Pancreas (tissue), 10 donors: ENCODE measurements around the gene FLRT1. TPM values are rescaled to one million over a fixed set of nuclear protein-coding genes. Genes with fewer than 3 reads are reported as not detected.
A peak's percentile ranks its signal among the peaks of the same experiment; 100 is the strongest.

Source experiments
- ATAC-seq, 4 donors: fragments of 200-7000 bp; cut with Tn5 transposase; one replicate each; pipeline versions ENCODE4 v1.8.0 to v1.9.1; 2020; ENCODE audit warnings: mild to moderate bottlenecking in 4 of 4, moderate library complexity in 4 of 4
- DNase-seq, 6 donors: peaks; one replicate each; pipeline ENCODE4 v3.0.0-alpha.2; 2020
- FAIRE-seq: peaks from 2 replicates; lab custom pipeline; 2012; peaks lifted over from hg19 to GRCh38; lab: Jason Lieb, UNC
- H3K27ac ChIP-seq, 4 donors: fragments of 200-600 bp; sonication (generic); 1 replicate in 3 of 4; 2 replicates in 1 of 4; pipeline versions ENCODE4 v1.5.0 to v1.8.0; 2020
- H3K27me3 ChIP-seq, 4 donors: fragments of 200-600 bp; one replicate each; pipeline ENCODE4 v1.8.0; 2021
- H3K36me3 ChIP-seq, 3 donors: fragments of 200-600 bp; sonication (generic) in 1 of 3; one replicate each; pipeline versions ENCODE4 v1.5.0 to v1.8.0; 2020 to 2021
- H3K4me1 ChIP-seq, 3 donors: fragments of 200-600 bp; one replicate each; pipeline ENCODE4 v1.8.0; 2021
- H3K4me3 ChIP-seq, 4 donors: fragments of 200-600 bp; sonication (generic) in 2 of 4; one replicate each; pipeline versions ENCODE4 v1.5.0 to v1.8.0; 2020 to 2021
- H3K9me3 ChIP-seq, 4 donors: fragments of 200-600 bp; one replicate each; pipeline ENCODE4 v1.8.0; 2021
- CTCF ChIP-seq, 4 donors: fragments of 200-600 bp; sonication (generic) in 3 of 4; IDR thresholded peaks; one replicate each; pipeline versions ENCODE4 v1.5.0 to v1.8.0; 2021; ENCODE audit warnings: antibody characterized with exemption in 4 of 4
- WGBS, 2 donors: extraction: QIAGEN DNeasy Blood & Tissue Kit; methylation state at CpG; one replicate each; pipeline ENCODE4 v1.1.7; 2013; 5-methylcytosine and 5-hydroxymethylcytosine counted together
- intact Hi-C, 3 donors: fragments of 100-400 bp; cut with DNase I; formaldehyde crosslinking; loops; one replicate each; pipeline versions ENCODE4 v1.11.1 to v1.14.2; 2022
- polyA plus RNA-seq, 2 donors: library from polyadenylated mRNA; stranded (reverse); fragments of 200-250 nt; gene quantifications; one replicate each; pipeline ENCODE4 v1.2.3, GENCODE V29; 2013
- total RNA-seq, 6 donors: library from RNA; stranded (reverse); fragmentation: NEBNext Ultra II Directional in 4 of 6; extraction: Animal tissue kit (Norgen Biotek cat#: 25700) in 4 of 6; gene quantifications; one replicate each; pipeline versions ENCODE4 v1.2.1 to v1.2.4, GENCODE V29; 2021 to 2023
- donor health status: healthy with polysubstance abuse.
- donor health status: DM: no; HTN: no; CAD: no; lungs with moderate emphysema.
- donor health status: DM: no; HTN: no; CAD: no.
- donor health status: control.
- donor health status: control.
- donor health status: Bipolar disorder and iron deficiency.
- donor health status: DM: yes; HTN: yes; CAD: no.
- donor health status: DM: no; HTN: no; CAD: no.
- donor health status: DM: no; HTN: no; CAD: no.
- donor health status: DM: yes; HTN: yes; CAD: no.

FLRT1 gene
- total and polyA plus RNA-seq, 8 donors, result 0.04 to 0.87 (median 0.19) TPM

GRCh38 chr11:64035081-64035524 is 628 bp upstream of the FLRT1 start:
- FAIRE-seq, result no peak
- Histone ChIP-seq H3K27me3 (no peaks in the 10 kb centered on the region), H3K27ac (no peak overlapping the region), H3K4me1 (no peaks in the 10 kb centered on the region), H3K9me3 (no peaks in the 10 kb centered on the region), H3K36me3 (no peaks in the 10 kb centered on the region), H3K4me3 (peak overlapping the region in 2 of 4 donors; percentile 13 to 18)
- intact Hi-C loops, result no loop called here
- no peak for TF ChIP-seq CTCF (IDR thresholded peaks at IDR 0.05)
- WGBS, 2 donors, result 27 to 29% methylated on average over 13 to 17 of the region's 17 CpGs
- peak in 1 of 6 donors; percentile 58 for DNase-seq
- ATAC-seq, result no peak

GRCh38 chr11:64036087-64037026 is 626 bp downstream of the FLRT1 start:
- TF ChIP-seq CTCF (IDR thresholded peaks at IDR 0.05), result no peak
- peak in 3 of 6 donors; percentile 29 to 81 (median 69) for DNase-seq
- H3K4me1 ChIP-seq, result no peaks in the 10 kb centered on the region
- ATAC-seq, result peak; percentile 41 to 68 (median 60)
- intact Hi-C loops, result no loop called here
- no peak for FAIRE-seq
- H3K36me3 ChIP-seq, result no peaks in the 10 kb centered on the region
- H3K27me3 ChIP-seq, result no peaks in the 10 kb centered on the region
- 2% methylated on average over 77 to 85 of the region's 85 CpGs for WGBS, 2 donors
- H3K4me3 ChIP-seq, result peak overlapping the region in 3 of 4 donors; percentile 11 to 47 (median 41)
- no peaks in the 10 kb centered on the region for H3K9me3 ChIP-seq
- no peak overlapping the region for H3K27ac ChIP-seq

DNA sequence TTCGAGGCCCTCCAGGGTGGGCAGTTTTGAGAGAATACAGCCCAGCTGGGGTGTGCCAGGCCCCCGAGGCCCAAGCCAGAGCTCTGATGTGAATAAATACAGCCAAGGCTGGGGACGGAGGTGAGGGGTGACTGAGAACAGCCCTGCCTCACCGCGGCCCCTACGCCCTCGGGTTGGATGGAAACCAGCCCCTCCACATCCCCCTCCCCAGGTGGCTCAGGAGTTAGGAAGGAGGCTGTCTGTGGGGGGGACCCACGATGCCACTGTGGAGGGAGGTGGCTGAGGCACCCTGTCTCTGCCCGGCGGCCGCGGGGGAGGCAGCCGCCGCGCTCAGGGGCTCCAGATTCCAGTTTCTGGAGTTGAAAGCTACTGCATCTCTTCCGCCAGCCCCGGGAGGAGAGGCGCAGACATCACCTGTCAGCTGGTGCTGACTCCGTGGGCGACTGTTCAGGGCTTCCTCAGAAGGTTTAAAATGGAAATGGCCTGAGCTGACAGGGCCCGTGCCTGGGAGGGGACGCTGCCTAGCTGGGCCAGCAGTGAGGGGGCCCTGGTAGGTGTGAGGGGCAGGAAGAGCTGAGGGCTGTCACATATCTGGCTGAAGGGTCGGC is 1.4 kb downstream of the FLRT1 start:
- intact Hi-C loops, result no loop called here
- FAIRE-seq (no peak), ATAC-seq (peak; percentile 4 to 11 (median 6)), DNase-seq (peak in 1 of 6 donors; percentile 60)
- no peaks in the 10 kb centered on the region for H3K9me3 ChIP-seq
- no peaks in the 10 kb centered on the region for H3K36me3 ChIP-seq
- no peaks in the 10 kb centered on the region for H3K27me3 ChIP-seq
- no peak for TF ChIP-seq CTCF (IDR thresholded peaks at IDR 0.05)
- WGBS, 2 donors, result 44% methylated on average over 17 to 23 of the region's 23 CpGs
- no peaks in the 10 kb centered on the region for H3K4me1 ChIP-seq
- H3K27ac ChIP-seq, result no peak overlapping the region
- H3K4me3 ChIP-seq, result peak overlapping the region in 1 of 4 donors; percentile 47

- no peak for FAIRE-seq
Observed at GRCh38 chr11:64038500-64038899, 2.8 kb downstream of the FLRT1 start.

More at GRCh38 chr11:64038500-64038899, 2.8 kb downstream of the FLRT1 start:
- Histone ChIP-seq H3K27me3 (no peaks in the 10 kb centered on the region), H3K9me3 (no peaks in the 10 kb centered on the region), H3K27ac (no peak overlapping the region), H3K36me3 (no peaks in the 10 kb centered on the region), H3K4me1 (no peaks in the 10 kb centered on the region), H3K4me3 (no peak overlapping the region)
- no peak for ATAC-seq
- TF ChIP-seq CTCF (IDR thresholded peaks at IDR 0.05), result no peak
- DNase-seq, result no peak
- intact Hi-C loops, result no loop called here
- 98% methylated on average over 4 of the region's 4 CpGs for WGBS, 2 donors
